WTC11 (cell line): Measurements from ENCODE around the gene NR1D1. TPM values are rescaled to one million over a fixed set of nuclear protein-coding genes. Genes with fewer than 3 reads are reported as not detected.

Source experiments
- ATAC-seq: fragments of 200-7000 bp; cut with Tn5 transposase; 2 replicates; pipeline ENCODE4 v1.10.0; 2021; ENCODE audit warnings: mild to moderate bottlenecking, moderate library complexity
- CTCF ChIA-PET: fragments of 300-600 bp; sonication (Branson Sonifier 250); formaldehyde crosslinking; loops from one replicate; lab custom pipeline; 2021; ENCODE audit warnings: antibody characterized with exemption; lab: Charles Lee
- POLR2A ChIA-PET: fragments of 350-600 bp; sonication (Branson Sonifier 250); formaldehyde crosslinking; loops from one replicate; lab custom pipeline; 2021; ENCODE audit warnings: antibody characterized with exemption; lab: Charles Lee
- DNase-seq: peaks from one replicate; pipeline ENCODE4 v3.0.0; 2021; ENCODE audit warnings: low spot score
- H3K27ac Mint-ChIP-seq: 2 replicates; pipeline ENCODE4 v1.8.0; 2021; ENCODE audit warnings: mixed read lengths
- H3K27me3 Mint-ChIP-seq: 2 replicates; pipeline ENCODE4 v1.8.0; 2021; ENCODE audit warnings: low read depth, mild to moderate bottlenecking, moderate library complexity, mixed read lengths
- H3K36me3 Mint-ChIP-seq: 2 replicates; pipeline ENCODE4 v1.8.0; 2021; ENCODE audit warnings: mixed read lengths
- H3K4me1 Mint-ChIP-seq: 2 replicates; pipeline ENCODE4 v1.8.0; 2022; ENCODE audit warnings: mixed read lengths
- H3K4me3 Mint-ChIP-seq: 2 replicates; pipeline ENCODE4 v1.8.0; 2021; ENCODE audit warnings: mild to moderate bottlenecking, moderate library complexity, mixed read lengths
- H3K9me3 Mint-ChIP-seq: 2 replicates; pipeline ENCODE4 v1.8.0; 2021; ENCODE audit warnings: mixed read lengths
- CBFB ChIP-seq: sonication (generic); formaldehyde crosslinking; IDR thresholded peaks from 2 replicates; pipeline ENCODE4 v1.8.1; 2022; ENCODE audit warnings: mild to moderate bottlenecking, low read depth, missing genetic modification reagents
- FOXJ3 ChIP-seq: sonication (generic); formaldehyde crosslinking; IDR thresholded peaks from 2 replicates; pipeline ENCODE4 v1.9.0; 2021; ENCODE audit warnings: missing genetic modification reagents, mild to moderate bottlenecking, borderline replicate concordance
- FOXP4 ChIP-seq: sonication (generic); formaldehyde crosslinking; IDR thresholded peaks from 2 replicates; pipeline ENCODE4 v1.8.0; 2022; ENCODE audit warnings: mild to moderate bottlenecking, missing genetic modification reagents
- IRF2 ChIP-seq: sonication (generic); formaldehyde crosslinking; IDR thresholded peaks from 2 replicates; pipeline ENCODE4 v1.8.0; 2022; ENCODE audit warnings: low read depth, missing genetic modification reagents, borderline replicate concordance
- JUN ChIP-seq: sonication (generic); formaldehyde crosslinking; IDR thresholded peaks from 2 replicates; pipeline ENCODE4 v1.8.0; 2023; ENCODE audit warnings: mild to moderate bottlenecking, missing genetic modification reagents
- MYBL2 ChIP-seq: sonication (generic); formaldehyde crosslinking; IDR thresholded peaks from 2 replicates; pipeline ENCODE4 v1.8.1; 2023; ENCODE audit warnings: mild to moderate bottlenecking, moderate library complexity, missing genetic modification reagents
- NFE2L1 ChIP-seq: sonication (generic); formaldehyde crosslinking; IDR thresholded peaks from 2 replicates; pipeline ENCODE4 v1.8.1; 2023; ENCODE audit warnings: missing genetic modification reagents
- NR1H2 ChIP-seq: sonication (generic); formaldehyde crosslinking; IDR thresholded peaks from 2 replicates; pipeline ENCODE4 v1.9.0; 2021; ENCODE audit warnings: mild to moderate bottlenecking, moderate library complexity, missing genetic modification reagents
- NR3C1 ChIP-seq: sonication (generic); formaldehyde crosslinking; conservative IDR thresholded peaks from 2 replicates; pipeline ENCODE4 v1.8.1; 2023; ENCODE audit warnings: low read depth, mild to moderate bottlenecking, missing genetic modification reagents
- PRDM15 ChIP-seq: sonication (generic); formaldehyde crosslinking; IDR thresholded peaks from 2 replicates; pipeline ENCODE4 v1.8.0; 2022; ENCODE audit warnings: missing genetic modification reagents
- RORB ChIP-seq: fragments of 250-450 bp; sonication (Bioruptor Pico); IDR thresholded peaks from 2 replicates; pipeline ENCODE4 v1.9.0; 2021; ENCODE audit warnings: mild to moderate bottlenecking
- SMAD4 ChIP-seq: sonication (generic); formaldehyde crosslinking; IDR thresholded peaks from 2 replicates; pipeline ENCODE4 v1.8.0; 2022; ENCODE audit warnings: mild to moderate bottlenecking, missing genetic modification reagents
- SOX15 ChIP-seq: fragments of 250-450 bp; sonication (Bioruptor Pico); IDR thresholded peaks from 2 replicates; pipeline ENCODE4 v1.9.0; 2021; ENCODE audit warnings: mild to moderate bottlenecking
- SP1 ChIP-seq: sonication (generic); formaldehyde crosslinking; conservative IDR thresholded peaks from 2 replicates; pipeline ENCODE4 v1.8.1; 2022; ENCODE audit warnings: missing genetic modification reagents
- STAT6 ChIP-seq: sonication (generic); formaldehyde crosslinking; conservative IDR thresholded peaks from 2 replicates; pipeline ENCODE4 v1.8.1; 2023; ENCODE audit warnings: mild to moderate bottlenecking, low read depth, missing genetic modification reagents, moderate library complexity
- TEAD4 ChIP-seq: sonication (generic); formaldehyde crosslinking; IDR thresholded peaks from 2 replicates; pipeline ENCODE4 v1.8.0; 2022; ENCODE audit warnings: mild to moderate bottlenecking, missing genetic modification reagents
- TP53 ChIP-seq: sonication (generic); formaldehyde crosslinking; IDR thresholded peaks from 2 replicates; pipeline ENCODE4 v1.8.1; 2023; ENCODE audit warnings: mild to moderate bottlenecking, missing genetic modification reagents
- ZBTB21 ChIP-seq: sonication (generic); formaldehyde crosslinking; IDR thresholded peaks from 2 replicates; pipeline ENCODE4 v1.8.1; 2023; ENCODE audit warnings: mild to moderate bottlenecking, missing genetic modification reagents, borderline replicate concordance
- ZNF263 ChIP-seq: sonication (generic); formaldehyde crosslinking; IDR thresholded peaks from 2 replicates; pipeline ENCODE4 v1.8.1; 2022; ENCODE audit warnings: low read depth, mild to moderate bottlenecking, moderate library complexity, missing genetic modification reagents
- total RNA-seq: library from RNA; stranded (reverse); gene quantifications from 3 replicates; pipeline ENCODE4 v1.2.3, GENCODE V29; 2021
- TF ChIP-seq, protein P1 (sequence below): fragments of 250-450 bp; sonication (Bioruptor Pico); IDR thresholded peaks from 2 replicates; pipeline ENCODE4 v1.9.0; 2021; ENCODE audit warnings: moderate library complexity, mild to moderate bottlenecking, inconsistent platforms, borderline replicate concordance
- TF ChIP-seq, protein P2 (sequence below): sonication (generic); formaldehyde crosslinking; IDR thresholded peaks from 2 replicates; pipeline ENCODE4 v1.8.1; 2022; ENCODE audit warnings: mild to moderate bottlenecking, missing genetic modification reagents, moderate library complexity, borderline replicate concordance

Gene NR1D1
- total RNA-seq, 1 experiment from 2014 or later = 5.6 TPM

DNA sequence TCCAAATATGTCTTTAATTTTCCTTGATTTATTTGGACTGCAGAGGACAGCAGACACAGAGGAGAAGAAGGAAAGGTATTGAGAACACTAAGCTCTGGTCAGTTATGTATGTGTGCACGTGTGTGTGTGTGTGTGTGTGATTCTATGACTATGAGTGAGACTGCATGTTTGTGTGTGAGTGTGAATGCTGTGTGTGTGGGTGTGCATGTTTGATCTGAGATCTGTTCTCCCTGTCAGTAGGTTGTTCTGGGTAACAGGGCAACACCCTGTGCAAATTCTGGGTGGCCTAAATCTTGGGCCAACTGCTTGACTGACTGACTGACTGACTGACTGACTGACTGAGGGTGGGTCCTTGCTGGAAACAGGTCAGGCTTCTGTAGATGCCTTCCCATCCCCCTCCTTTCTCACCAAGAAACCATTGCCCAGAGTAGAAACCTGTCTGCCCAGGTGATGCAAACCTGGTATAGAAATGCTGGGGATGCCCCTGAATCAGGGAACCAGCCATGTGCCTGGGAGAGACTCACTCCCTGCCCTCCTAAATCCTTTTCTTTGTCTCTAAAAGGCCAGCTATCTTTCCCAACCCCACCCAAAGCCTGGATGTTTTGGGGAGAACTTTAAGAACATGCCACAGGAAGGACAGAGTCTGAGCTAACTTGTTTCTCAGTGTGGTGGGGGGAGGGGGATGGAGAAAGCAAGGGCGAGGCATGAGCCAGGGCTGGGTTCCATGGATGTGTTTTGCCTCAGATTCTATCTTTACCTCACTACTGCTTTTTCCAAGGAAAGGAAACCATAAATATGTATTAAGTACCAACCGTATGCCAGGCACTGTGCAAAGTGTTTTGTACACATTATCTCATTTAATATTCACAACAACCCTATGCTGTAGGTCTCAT lies 4.5 kb upstream of the NR1D1 start:
- ChIA-PET POLR2A (no interaction called here), CTCF (interaction anchor here (1.0 to 1.2 kb wide), 2 partner anchors 19 to 30 kb away, joined by 3 to 5 read pairs; no protein-coding TSS in a partner anchor)

GRCh38 chr17:40103688-40104087 lies 3.3 kb upstream of the NR1D1 start:
- ChIA-PET POLR2A (interaction anchor here (1.0 to 1.3 kb wide), 2 partner anchors 10 to 20 kb away, joined by 3 to 9 read pairs; no protein-coding TSS in a partner anchor), CTCF (interaction anchor here (0.8 to 8.1 kb wide), 11 partner anchors 8 to 116 kb away, joined by 3 to 185 read pairs (median 5); partner anchors contain the start of genes THRA and WIPF2)
- no peaks in the 10 kb centered on the region for H3K36me3 Mint-ChIP-seq
- no peak for ATAC-seq
- H3K4me3 Mint-ChIP-seq = no peak overlapping the region
- H3K9me3 Mint-ChIP-seq = no peaks in the 10 kb centered on the region
- H3K27ac Mint-ChIP-seq = no peak overlapping the region
- H3K4me1 Mint-ChIP-seq = peaks cover 83% of the 10 kb centered on the region
- no peak for DNase-seq
- H3K27me3 Mint-ChIP-seq = peaks cover 86% of the 10 kb centered on the region
- TF ChIP-seq MYBL2 (no peak), SMAD4 (CRISPR knock-in tag) (no peak), FOXJ3 (CRISPR knock-in tag) (no peak), TP53 (no peak), NR3C1 (CRISPR knock-in tag) (no peak), ZBTB21 (CRISPR knock-in tag) (no peak), FOXP4 (no peak), JUN (CRISPR knock-in tag) (no peak), PRDM15 (no peak), NR1H2 (no peak), RORB (no peak), SP1 (CRISPR knock-in tag) (no peak), TEAD4 (no peak)
- TF ChIP-seq, protein P1, sequence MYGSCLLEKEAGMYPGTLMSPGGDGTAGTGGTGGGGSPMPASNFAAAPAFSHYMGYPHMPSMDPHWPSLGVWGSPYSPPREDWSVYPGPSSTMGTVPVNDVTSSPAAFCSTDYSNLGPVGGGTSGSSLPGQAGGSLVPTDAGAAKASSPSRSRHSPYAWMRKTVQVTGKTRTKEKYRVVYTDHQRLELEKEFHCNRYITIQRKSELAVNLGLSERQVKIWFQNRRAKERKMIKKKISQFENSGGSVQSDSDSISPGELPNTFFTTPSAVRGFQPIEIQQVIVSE (CRISPR knock-in tag) = no peak

More for the DNA sequence above, 4.5 kb upstream of the NR1D1 start:
- Mint-ChIP-seq H3K4me1 (peaks cover 83% of the 10 kb centered on the region), H3K9me3 (no peaks in the 10 kb centered on the region), H3K4me3 (no peak overlapping the region), H3K27me3 (peaks cover 77% of the 10 kb centered on the region), H3K36me3 (no peaks in the 10 kb centered on the region), H3K27ac (no peak overlapping the region)
- DNase-seq (no peak), ATAC-seq (no peak)
- TF ChIP-seq IRF2 (no peak), NR3C1 (CRISPR knock-in tag) (no peak), STAT6 (CRISPR knock-in tag) (no peak), TP53 (no peak), CBFB (CRISPR knock-in tag) (no peak), NFE2L1 (CRISPR knock-in tag) (no peak), SOX15 (CRISPR knock-in tag) (no peak), ZNF263 (CRISPR knock-in tag) (no peak)
- TF ChIP-seq, protein P2, sequence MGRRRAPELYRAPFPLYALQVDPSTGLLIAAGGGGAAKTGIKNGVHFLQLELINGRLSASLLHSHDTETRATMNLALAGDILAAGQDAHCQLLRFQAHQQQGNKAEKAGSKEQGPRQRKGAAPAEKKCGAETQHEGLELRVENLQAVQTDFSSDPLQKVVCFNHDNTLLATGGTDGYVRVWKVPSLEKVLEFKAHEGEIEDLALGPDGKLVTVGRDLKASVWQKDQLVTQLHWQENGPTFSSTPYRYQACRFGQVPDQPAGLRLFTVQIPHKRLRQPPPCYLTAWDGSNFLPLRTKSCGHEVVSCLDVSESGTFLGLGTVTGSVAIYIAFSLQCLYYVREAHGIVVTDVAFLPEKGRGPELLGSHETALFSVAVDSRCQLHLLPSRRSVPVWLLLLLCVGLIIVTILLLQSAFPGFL (CRISPR knock-in tag) = no peak
- TF ChIP-seq, protein P1 (CRISPR knock-in tag) = no peak
